ENCODE results near the gene EME2. TPM values are rescaled to one million over a fixed set of nuclear protein-coding genes. Genes with fewer than 3 reads are reported as not detected.

EME2 gene
- total RNA-seq, 1 donor: 13.3 TPM

DNA sequence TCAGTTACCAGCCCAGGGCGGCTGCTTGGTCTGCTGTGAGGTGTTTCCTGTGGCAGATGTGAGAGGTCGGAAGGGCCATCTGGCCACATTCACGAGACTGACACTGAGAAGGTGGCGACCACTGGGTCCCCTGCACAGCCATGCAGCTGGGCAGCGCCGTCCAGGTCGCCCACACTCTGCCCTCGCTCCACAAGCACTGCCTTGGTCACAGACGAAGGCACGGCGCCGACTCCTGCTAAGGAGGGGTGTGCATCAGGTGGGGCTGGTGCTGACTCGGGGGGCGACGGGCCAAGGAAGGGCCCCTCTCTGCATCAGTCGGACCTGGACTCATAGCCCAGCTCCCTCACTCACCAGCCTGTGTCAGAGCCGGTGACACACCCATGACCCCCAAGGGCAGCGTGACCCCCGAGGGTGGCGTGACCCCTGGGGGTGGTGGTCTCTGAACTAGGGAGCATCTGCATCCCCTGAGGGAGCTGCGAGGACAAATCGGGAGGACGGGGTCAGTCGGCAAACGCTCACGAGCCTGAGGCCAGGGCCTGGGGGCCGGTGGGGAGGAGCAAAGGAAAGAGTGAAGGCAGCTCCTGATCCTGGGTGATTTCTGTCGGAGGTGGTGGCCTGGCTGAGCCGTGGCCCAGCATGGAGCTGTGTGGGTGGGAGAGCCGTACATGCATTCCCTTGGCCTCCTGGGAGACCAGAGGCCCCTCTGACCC lies 31.7 kb upstream of the EME2 start:
- H3K27me3 ChIP-seq (ENCODE audit: insufficient read depth, low read length): no peaks in the 10 kb centered on the region
- H3K4me1 ChIP-seq (ENCODE audit: insufficient read depth, low read length): no peaks in the 10 kb centered on the region
- H3K9me3 ChIP-seq (ENCODE audit: low read depth, low read length): no peaks in the 10 kb centered on the region
- H3K4me3 ChIP-seq (ENCODE audit: low read length): no peak overlapping the region

DNA sequence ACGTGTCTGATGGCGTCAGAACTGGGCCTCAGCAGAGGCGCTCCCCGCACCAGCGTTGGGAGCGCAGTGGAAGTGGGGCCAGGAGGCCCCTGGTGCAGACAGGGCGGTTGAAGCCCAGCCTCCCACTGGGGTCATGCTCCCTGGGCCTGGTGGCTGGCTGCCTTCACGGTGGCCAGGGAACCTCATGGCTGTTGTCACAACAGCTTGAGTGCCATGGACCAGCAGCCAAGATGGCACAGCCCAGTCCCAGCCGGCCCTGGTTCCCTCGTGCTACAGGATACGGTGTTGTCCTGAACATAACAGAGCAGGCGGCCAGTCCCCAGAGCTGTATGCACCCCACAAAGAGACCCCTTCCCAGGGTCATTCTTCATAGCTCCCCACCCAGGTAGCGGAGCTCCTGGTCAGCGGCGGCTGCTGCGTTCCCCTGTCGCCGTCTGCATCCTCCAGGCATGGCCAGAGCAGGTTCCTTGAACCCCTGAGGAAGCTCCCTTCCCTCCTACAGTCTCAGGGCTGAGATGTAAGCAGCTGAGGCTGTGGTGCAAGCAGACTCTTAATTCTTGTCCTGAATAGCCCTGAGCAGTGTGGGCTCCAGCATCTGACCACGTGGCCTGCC lies 31.0 kb upstream of the EME2 start:
- Histone ChIP-seq H3K4me3 (ENCODE audit: low read length) (no peak overlapping the region), H3K9me3 (ENCODE audit: low read depth, low read length) (no peaks in the 10 kb centered on the region), H3K27me3 (ENCODE audit: insufficient read depth, low read length) (no peaks in the 10 kb centered on the region), H3K4me1 (ENCODE audit: insufficient read depth, low read length) (no peaks in the 10 kb centered on the region)

GRCh38 chr16:1743376-1744337 lies 29.0 kb upstream of the EME2 start:
- Histone ChIP-seq H3K9me3 (ENCODE audit: low read depth, low read length) (no peaks in the 10 kb centered on the region), H3K4me3 (ENCODE audit: low read length) (no peak overlapping the region)

GRCh38 chr16:1744338-1744840 lies 28.2 kb upstream of the EME2 start:
- Histone ChIP-seq H3K4me1 (ENCODE audit: insufficient read depth, low read length) (no peaks in the 10 kb centered on the region), H3K9me3 (ENCODE audit: low read depth, low read length) (no peaks in the 10 kb centered on the region), H3K27me3 (ENCODE audit: insufficient read depth, low read length) (no peaks in the 10 kb centered on the region), H3K4me3 (ENCODE audit: low read length) (no peak overlapping the region)

More at GRCh38 chr16:1743376-1744337, 29.0 kb upstream of the EME2 start:
- Histone ChIP-seq H3K27me3 (ENCODE audit: insufficient read depth, low read length) (no peaks in the 10 kb centered on the region), H3K4me1 (ENCODE audit: insufficient read depth, low read length) (no peaks in the 10 kb centered on the region)

- no peaks in the 10 kb centered on the region for H3K9me3 ChIP-seq (ENCODE audit: low read depth, low read length)
- H3K4me1 ChIP-seq (ENCODE audit: insufficient read depth, low read length): no peaks in the 10 kb centered on the region
- no peaks in the 10 kb centered on the region for H3K27me3 ChIP-seq (ENCODE audit: insufficient read depth, low read length)
- no peak overlapping the region for H3K4me3 ChIP-seq (ENCODE audit: low read length)
These were observed 27.3 kb upstream of the EME2 start for GRCh38 chr16:1745181-1745899.

- no peaks in the 10 kb centered on the region for H3K27me3 ChIP-seq (ENCODE audit: insufficient read depth, low read length)
- no peak overlapping the region for H3K4me3 ChIP-seq (ENCODE audit: low read length)
- no peaks in the 10 kb centered on the region for H3K4me1 ChIP-seq (ENCODE audit: insufficient read depth, low read length)
- no peaks in the 10 kb centered on the region for H3K9me3 ChIP-seq (ENCODE audit: low read depth, low read length)
These were observed 26.5 kb upstream of the EME2 start for GRCh38 chr16:1745900-1746692.

GRCh38 chr16:1746693-1747195 lies 25.9 kb upstream of the EME2 start:
- H3K4me1 ChIP-seq (ENCODE audit: insufficient read depth, low read length): no peaks in the 10 kb centered on the region
- H3K9me3 ChIP-seq (ENCODE audit: low read depth, low read length): no peaks in the 10 kb centered on the region
- H3K4me3 ChIP-seq (ENCODE audit: low read length): no peak overlapping the region
- H3K27me3 ChIP-seq (ENCODE audit: insufficient read depth, low read length): no peaks in the 10 kb centered on the region

DNA sequence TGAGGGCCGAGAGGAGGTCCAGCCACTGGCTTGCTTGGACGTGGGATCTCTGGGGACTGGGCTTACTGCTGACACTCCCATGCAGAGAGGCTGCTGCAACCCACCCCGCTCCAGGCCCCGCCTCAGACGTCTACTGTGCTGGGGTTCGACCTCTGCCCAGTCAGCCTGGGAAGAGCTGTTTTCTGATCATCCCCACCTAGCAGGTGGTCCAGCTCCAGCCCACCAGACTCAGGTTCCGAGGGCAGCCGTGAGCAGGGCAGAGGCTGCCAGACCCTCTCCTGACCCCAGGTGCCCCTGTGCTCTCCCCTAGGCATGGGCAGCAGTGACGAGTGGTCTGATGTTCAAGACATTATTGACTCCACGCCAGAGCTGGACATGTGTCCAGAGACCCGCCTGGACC lies 24.7 kb upstream of the EME2 start:
- no peaks in the 10 kb centered on the region for H3K27me3 ChIP-seq (ENCODE audit: insufficient read depth, low read length)
- H3K4me1 ChIP-seq (ENCODE audit: insufficient read depth, low read length): no peaks in the 10 kb centered on the region
- H3K4me3 ChIP-seq (ENCODE audit: low read length): no peak overlapping the region
- no peaks in the 10 kb centered on the region for H3K9me3 ChIP-seq (ENCODE audit: low read depth, low read length)

GRCh38 chr16:1749152-1750117 lies 23.2 kb upstream of the EME2 start:
- no peaks in the 10 kb centered on the region for H3K4me1 ChIP-seq (ENCODE audit: insufficient read depth, low read length)
- no peak overlapping the region for H3K4me3 ChIP-seq (ENCODE audit: low read length)
- H3K9me3 ChIP-seq (ENCODE audit: low read depth, low read length): no peaks in the 10 kb centered on the region
- no peaks in the 10 kb centered on the region for H3K27me3 ChIP-seq (ENCODE audit: insufficient read depth, low read length)

DNA sequence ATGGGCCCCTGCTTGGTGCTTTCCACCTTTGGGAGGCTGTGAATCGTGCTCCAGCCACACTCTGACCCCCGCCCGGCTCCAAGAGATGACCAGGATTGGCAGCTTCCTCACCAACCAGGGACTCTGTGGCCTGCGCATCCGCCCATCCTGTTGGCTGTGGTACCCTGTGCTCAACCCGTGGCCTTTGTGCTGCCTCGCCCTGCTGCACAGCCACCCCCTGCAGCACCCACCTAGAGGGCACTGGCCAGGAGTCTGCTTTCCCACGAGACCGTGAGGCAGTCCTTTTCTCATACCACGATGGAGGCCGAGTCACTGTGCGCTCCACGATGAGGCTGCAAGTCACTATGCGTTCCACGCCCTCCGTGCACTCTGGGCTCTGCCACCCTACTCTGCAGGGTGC lies 20.7 kb upstream of the EME2 start:
- Histone ChIP-seq H3K4me3 (ENCODE audit: low read length) (no peak overlapping the region), H3K4me1 (ENCODE audit: insufficient read depth, low read length) (no peaks in the 10 kb centered on the region), H3K9me3 (ENCODE audit: low read depth, low read length) (no peaks in the 10 kb centered on the region), H3K27me3 (ENCODE audit: insufficient read depth, low read length) (no peaks in the 10 kb centered on the region)

DNA sequence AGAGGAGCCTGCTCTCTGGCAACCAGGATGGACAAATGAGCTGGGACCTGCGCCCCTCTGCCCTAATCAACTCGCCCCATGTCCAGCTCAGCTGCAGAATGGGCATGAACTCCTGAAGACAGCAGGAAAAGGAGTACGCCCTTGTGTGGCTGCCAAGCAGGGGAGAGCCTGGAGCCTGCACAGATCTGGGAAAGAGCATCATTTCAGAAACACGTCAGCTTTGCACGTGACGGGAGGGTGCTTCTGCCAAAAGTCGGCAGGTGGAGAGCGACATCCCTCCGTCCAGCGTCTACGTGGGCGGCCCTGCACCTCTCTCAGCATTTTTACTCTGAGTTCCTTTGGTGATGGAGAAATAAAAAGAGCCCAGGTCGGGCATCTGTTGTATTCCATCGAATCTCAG lies 19.8 kb upstream of the EME2 start:
- Histone ChIP-seq H3K9me3 (ENCODE audit: low read depth, low read length) (no peaks in the 10 kb centered on the region), H3K4me3 (ENCODE audit: low read length) (no peak overlapping the region), H3K27me3 (ENCODE audit: insufficient read depth, low read length) (no peaks in the 10 kb centered on the region), H3K4me1 (ENCODE audit: insufficient read depth, low read length) (no peaks in the 10 kb centered on the region)

GRCh38 chr16:1754204-1754603 lies 18.4 kb upstream of the EME2 start:
- no peak overlapping the region for H3K4me3 ChIP-seq (ENCODE audit: low read length)
- H3K9me3 ChIP-seq (ENCODE audit: low read depth, low read length): no peaks in the 10 kb centered on the region
- no peaks in the 10 kb centered on the region for H3K27me3 ChIP-seq (ENCODE audit: insufficient read depth, low read length)
- H3K4me1 ChIP-seq (ENCODE audit: insufficient read depth, low read length): no peaks in the 10 kb centered on the region

Data from mononuclear cell (primary cell).